GM18502 (cell line): ENCODE measurements around the gene RPS18.
A peak's percentile ranks its signal among the peaks of the same experiment; 100 is the strongest.
"Not testable (repeated sequence)": the region's sequence is repeated elsewhere in the genome, so short reads cannot be mapped to it uniquely, and the experiment has no call there.

ENCODE experiments used
- ATAC-seq: cut with Tn5 transposase; IDR thresholded peaks from one replicate; pipeline ENCODE4 v1.9.1; 2021; ENCODE audit warnings: mild to moderate bottlenecking; ENCODE audit not compliant: unreplicated experiment, poor library complexity

The RPS18 gene

DNA sequence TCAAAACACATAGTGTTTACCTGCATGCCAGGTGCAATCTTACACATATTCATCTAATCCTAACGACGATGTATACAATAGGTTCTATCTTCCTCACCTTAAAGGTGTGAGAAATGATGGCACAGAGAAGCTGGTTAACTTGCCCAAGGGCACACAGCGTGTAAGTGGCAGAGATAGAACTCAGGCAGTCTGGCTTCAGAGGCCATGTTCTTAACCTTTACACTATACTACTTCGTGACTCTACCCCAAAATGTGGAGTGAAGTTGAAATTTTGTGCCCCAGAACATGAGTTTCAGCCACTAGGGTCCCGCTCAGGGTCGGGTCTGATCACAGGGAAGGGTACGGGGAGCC is 783 bp upstream of the RPS18 start:
- no peak for ATAC-seq

DNA sequence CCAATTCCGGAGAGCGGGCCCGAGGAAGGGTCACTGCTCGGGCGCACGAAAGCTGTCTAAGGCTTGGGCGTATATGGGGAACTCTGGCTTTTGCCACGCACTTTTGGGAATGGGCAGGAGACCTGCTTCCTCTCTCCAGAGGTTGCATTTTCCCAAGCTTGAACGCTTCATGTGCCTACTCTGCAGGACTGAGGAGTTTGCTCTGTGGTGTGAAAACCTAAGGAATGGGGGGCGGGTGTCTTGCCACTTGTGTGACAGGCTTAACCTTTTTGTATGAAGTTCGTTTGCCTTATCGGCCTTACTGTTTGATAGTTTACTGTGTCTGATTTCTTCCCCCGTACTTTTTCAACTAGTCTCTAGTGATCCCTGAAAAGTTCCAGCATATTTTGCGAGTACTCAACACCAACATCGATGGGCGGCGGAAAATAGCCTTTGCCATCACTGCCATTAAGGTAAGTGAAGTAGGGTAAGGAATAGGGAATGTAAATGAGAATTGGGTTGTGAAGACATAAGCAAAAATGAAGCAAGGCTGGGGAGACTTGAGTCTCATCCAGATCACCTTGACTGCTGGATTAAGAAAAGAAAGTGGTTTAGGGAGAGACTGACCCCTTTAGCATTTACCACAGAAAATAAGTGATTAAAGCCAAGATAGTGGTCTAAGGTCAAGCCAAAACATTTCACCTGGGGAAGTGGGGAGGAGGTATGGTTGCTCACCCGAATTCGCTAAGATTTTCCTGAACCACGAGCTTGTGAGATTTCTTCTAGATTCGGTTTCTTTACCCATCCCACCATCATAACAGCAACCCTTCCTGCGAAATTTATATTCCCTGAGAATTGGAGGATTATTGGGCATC is 627 bp downstream of the RPS18 start:
- no peak for ATAC-seq

GRCh38 chr6:33273129-33273923 is 1.5 kb downstream of the RPS18 start:
- no peak for ATAC-seq

DNA sequence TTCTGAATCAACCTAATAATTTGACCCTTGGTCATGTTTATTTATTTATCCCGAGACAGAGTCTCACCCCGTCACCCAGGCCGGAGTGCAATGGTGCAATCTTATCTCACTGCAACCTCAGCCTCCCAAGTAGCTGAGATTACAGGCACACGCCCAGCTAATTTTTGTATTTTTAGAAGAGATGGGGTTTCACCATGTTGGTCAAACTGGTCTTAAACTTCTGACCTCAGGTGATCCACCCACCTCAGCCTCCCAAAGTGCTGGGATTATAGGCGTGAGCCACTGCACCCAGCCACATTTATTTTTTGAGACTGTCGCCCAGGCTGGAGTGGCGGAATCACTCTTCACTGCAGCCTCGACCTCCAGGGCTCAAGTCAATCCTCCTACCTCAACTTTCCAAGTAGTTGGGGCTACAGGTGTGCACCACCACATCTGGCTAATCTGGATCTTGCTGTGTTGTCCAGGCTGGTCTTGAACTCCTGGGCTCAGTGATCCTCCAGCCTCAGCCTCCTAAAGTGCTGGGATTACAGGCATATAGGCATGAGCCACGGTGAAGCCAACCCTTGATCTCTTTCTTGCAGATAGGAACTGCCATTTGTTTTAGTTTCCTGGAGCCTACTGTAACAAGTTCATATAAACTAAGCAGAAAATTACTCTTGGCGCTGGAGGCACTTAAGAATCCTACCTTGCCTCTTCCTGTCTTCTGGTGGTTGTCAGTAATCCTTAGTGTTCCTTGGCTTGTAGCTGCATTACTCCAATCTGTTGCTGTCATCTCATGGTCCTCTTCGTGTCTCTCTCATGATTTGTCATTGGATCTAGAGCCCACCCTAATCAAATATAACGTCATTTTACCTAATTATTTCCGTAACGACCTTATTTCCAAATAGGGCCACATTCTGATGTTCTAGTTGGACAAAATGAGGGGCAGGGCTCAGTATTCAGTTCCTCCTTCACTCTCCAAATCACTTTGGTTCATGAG is 2.3 kb downstream of the RPS18 start:
- ATAC-seq: no peak

DNA sequence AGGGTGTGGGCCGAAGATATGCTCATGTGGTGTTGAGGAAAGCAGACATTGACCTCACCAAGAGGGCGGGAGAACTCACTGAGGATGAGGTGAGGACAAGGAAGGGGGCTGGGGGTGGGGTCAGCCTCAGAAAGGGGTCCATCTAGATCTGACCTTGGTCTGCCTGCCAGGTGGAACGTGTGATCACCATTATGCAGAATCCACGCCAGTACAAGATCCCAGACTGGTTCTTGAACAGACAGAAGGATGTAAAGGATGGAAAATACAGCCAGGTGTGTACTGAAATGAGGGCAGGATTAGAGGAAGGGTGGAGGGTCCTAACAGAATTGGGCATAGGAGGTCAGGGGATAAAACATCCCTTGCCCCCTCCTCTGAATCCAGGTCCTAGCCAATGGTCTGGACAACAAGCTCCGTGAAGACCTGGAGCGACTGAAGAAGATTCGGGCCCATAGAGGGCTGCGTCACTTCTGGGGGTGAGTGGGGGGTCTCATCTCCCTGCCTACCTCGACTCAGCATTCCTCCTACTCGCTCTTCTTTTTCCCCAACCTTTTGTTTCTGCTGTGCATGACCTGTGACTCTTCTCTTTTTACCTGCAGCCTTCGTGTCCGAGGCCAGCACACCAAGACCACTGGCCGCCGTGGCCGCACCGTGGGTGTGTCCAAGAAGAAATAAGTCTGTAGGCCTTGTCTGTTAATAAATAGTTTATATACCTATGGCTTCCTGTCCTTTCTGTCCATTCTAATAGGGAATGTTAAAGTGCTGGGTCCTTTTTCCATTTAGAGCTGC is 4.1 kb downstream of the RPS18 start:
- not testable (repeated sequence) for ATAC-seq

DNA sequence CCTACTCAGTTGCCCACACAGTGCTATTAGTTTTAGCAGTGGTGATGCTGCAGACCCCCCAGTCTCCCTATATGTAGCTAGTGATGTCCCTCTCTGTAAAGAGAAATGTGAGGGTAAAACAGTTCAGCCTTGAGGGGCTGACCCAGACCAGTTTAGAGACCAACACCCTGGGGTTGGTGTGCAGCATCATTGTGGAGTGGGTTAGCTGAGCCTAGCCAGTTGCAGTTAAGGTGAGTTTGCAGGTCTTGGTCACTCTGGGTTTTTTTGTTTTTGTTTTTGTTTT is 4.6 kb downstream of the RPS18 start:
- ATAC-seq: no peak

DNA sequence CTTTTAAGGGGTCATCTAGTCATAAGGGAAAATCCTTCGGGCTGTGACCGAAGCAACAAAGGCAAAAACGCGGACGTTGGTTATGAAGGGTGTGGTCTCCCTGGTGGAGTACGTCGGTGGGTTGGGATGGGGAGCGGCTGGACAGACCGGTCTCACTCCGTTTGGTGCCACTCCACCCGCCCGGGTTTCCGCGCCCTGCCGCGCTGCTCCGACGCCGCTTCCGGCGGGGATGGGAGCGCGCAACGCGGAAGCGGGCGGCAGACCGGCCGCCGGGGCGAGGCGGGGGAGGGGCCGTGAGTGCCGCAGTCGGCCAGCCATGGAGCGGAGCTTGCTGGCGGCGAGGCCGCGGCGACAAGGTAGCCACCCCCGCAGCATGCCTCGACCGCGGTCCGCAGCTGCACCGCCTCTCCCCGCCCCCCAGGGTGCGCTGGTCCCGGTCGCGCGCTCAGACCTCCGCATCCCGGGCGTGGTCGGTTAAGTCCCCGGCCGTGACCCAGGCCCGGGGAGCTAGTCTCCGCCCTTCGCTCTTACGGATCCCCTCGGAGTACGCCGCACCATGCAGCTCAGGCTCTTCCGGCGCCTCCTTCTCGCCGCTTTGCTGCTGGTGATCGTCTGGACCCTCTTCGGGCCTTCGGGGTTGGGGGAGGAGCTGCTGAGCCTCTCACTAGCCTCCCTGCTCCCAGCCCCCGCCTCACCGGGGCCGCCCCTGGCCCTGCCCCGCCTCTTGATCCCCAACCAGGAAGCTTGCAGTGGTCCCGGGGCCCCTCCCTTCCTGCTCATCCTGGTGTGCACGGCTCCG is 5.2 kb downstream of the RPS18 start, which contains the start of gene B3GALT4:
TSS of gene B3GALT4 (plus strand) at position 260 of the 799 bp plus-strand sequence. CDS start at position 557, 297 bp downstream.
- ATAC-seq: peak; percentile 57

GRCh38 chr6:33277663-33278391 is 6.0 kb downstream of the RPS18 start:
- ATAC-seq: peak; percentile 18

DNA sequence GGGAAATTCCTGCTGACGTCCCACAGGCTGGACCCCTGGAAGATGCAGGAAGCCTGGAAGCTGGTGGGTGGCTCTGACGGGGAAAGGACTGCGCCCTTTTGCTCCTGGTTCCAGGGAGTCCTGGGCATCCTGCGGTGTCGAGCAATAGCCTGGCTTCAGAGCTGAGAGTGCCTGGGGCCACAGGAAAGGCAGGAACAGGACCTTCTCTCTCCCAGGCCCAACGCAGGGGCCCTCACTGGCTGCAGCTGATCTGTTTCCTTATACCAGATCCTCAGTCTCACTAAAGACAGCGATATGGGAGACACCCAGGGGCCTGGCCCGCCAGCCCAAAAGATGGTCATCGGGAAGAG is 6.5 kb downstream of the RPS18 start:
- no peak for ATAC-seq

GRCh38 chr6:33278810-33279209 is 6.9 kb downstream of the RPS18 start:
- no peak for ATAC-seq

DNA sequence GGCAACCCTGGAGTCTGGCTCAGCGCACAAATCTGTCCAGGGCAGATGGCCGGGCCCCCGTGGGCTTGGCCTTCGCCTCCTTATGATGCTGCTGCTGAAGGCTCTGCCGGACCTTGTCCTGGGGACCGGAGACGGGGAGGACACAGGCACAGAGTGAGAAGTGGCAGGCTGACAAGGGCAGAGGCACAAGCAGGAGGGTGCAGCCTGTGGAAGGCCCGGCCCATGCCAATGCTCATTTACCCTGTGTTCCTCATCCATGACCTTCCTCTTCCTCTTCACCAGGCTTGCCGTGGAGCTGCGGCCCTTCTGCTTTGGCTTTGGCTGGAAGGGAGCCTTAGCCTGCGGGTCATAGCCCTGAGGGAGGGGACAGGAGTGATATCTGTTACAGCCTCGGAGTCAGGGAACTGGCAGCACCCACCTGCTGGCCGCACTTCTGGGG is 7.4 kb downstream of the RPS18 start:
- no peak for ATAC-seq

- ATAC-seq: no peak
Measured at GRCh38 chr6:33279971-33280511, 8.2 kb downstream of the RPS18 start.

GRCh38 chr6:33280539-33280938 is 8.7 kb downstream of the RPS18 start:
- ATAC-seq: no peak

DNA sequence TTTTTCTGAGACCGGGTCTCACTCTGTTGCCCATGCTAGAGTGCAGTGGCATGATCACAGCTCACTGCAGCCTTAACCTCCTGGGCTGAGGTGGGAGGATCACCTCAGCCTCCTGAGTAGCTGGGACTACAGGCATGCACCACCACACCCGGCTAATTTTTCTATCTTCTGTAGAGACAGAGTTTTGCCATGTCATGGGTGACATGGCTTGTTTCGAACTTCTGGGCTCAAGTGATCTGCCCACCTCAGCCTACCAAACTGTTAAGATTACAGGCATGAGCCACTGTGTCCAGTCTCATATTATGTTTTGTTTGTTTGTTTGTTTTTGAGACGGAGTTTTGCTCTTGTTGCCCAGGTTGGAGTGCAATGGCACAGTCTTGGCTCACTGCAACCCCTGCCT is 13.3 kb downstream of the RPS18 start:
- not testable (repeated sequence) for ATAC-seq

- no peak for ATAC-seq
Measured at GRCh38 chr6:33286946-33287914, 15.4 kb downstream of the RPS18 start.

GRCh38 chr6:33288141-33288920 is 16.5 kb downstream of the RPS18 start:
- ATAC-seq: peak; percentile 3
